ENCODE results near the gene TRMT10A.

GRCh38 chr4:99585516-99585915 lies 21.7 kb upstream of the TRMT10A start:
- no peak for TF ChIP-seq CTCF (IDR thresholded peaks at IDR 0.05)
- TF ChIP-seq EP300 (IDR thresholded peaks at IDR 0.05), result no peak
